Left lung (tissue), 10 donors: ENCODE data around the gene AP2A2. TPM values are rescaled to one million over a fixed set of nuclear protein-coding genes. Genes with fewer than 3 reads are reported as not detected.

Experiments
- ATAC-seq: fragments of 200-7000 bp; cut with Tn5 transposase; one replicate; pipeline ENCODE4 v1.9.1; 2020; ENCODE audit warnings: moderate library complexity
- DNase-seq, 4 donors: peaks; one replicate each; pipeline ENCODE4 v3.0.0-alpha.2; 2013 to 2020
- H3K27ac ChIP-seq, 2 donors: fragments of 200-600 bp; sonication (generic) in 1 of 2; one replicate each; pipeline versions ENCODE4 v1.5.0 to v1.8.0; 2020 to 2021
- H3K27me3 ChIP-seq, 2 donors: fragments of 200-600 bp; sonication (generic) in 1 of 2; one replicate each; pipeline versions ENCODE4 v1.5.0 to v1.8.0; 2020 to 2021
- H3K36me3 ChIP-seq, 2 donors: fragments of 200-600 bp; sonication (generic) in 1 of 2; one replicate each; pipeline versions ENCODE4 v1.5.0 to v1.8.0; 2020 to 2021
- H3K4me1 ChIP-seq, 2 donors: fragments of 200-600 bp; one replicate each; pipeline ENCODE4 v1.8.0; 2021
- H3K4me3 ChIP-seq, 2 donors: fragments of 200-600 bp; sonication (generic) in 1 of 2; one replicate each; pipeline versions ENCODE4 v1.5.0 to v1.8.0; 2020 to 2021; ENCODE audit warnings: mild to moderate bottlenecking in 1 of 2
- H3K9me3 ChIP-seq, 2 donors: fragments of 200-600 bp; sonication (generic) in 1 of 2; one replicate each; pipeline versions ENCODE4 v1.5.0 to v1.8.0; 2020 to 2021
- intact Hi-C, 2 donors: fragments of 100-400 bp; cut with DNase I; formaldehyde crosslinking; loops; one replicate each; pipeline versions ENCODE4 v1.11.2 to v1.14.2; 2022
- polyA plus RNA-seq, 6 donors: library from polyadenylated mRNA; unstranded; fragments of 120-200 nt; gene quantifications; one replicate each; pipeline ENCODE4 v1.2.1, GENCODE V29; 2013; ENCODE audit not compliant: insufficient read length in 6 of 6
- total RNA-seq, 2 donors: library from RNA; stranded (reverse); fragmentation: NEBNext Ultra II Directional; extraction: Animal tissue kit (Norgen Biotek cat#: 25700); gene quantifications; one replicate each; pipeline ENCODE4 v1.2.1, GENCODE V29; 2021
- TF ChIP-seq, protein P1 (sequence below), 2 donors: fragments of 200-600 bp; sonication (generic) in 1 of 2; IDR thresholded peaks; one replicate each; pipeline versions ENCODE4 v1.5.0 to v1.8.0; 2021; ENCODE audit warnings: antibody characterized with exemption in 2 of 2
- donor health status: DM: no; HTN: yes; CAD: no.
- donor health status: DM: no; HTN: no; CAD: no.

Gene AP2A2
- total and polyA plus RNA-seq, 8 donors = 77.0 to 98.4 (median 83.0) TPM

- TF ChIP-seq, protein P1, sequence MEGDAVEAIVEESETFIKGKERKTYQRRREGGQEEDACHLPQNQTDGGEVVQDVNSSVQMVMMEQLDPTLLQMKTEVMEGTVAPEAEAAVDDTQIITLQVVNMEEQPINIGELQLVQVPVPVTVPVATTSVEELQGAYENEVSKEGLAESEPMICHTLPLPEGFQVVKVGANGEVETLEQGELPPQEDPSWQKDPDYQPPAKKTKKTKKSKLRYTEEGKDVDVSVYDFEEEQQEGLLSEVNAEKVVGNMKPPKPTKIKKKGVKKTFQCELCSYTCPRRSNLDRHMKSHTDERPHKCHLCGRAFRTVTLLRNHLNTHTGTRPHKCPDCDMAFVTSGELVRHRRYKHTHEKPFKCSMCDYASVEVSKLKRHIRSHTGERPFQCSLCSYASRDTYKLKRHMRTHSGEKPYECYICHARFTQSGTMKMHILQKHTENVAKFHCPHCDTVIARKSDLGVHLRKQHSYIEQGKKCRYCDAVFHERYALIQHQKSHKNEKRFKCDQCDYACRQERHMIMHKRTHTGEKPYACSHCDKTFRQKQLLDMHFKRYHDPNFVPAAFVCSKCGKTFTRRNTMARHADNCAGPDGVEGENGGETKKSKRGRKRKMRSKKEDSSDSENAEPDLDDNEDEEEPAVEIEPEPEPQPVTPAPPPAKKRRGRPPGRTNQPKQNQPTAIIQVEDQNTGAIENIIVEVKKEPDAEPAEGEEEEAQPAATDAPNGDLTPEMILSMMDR (IDR thresholded peaks at IDR 0.05) = no peak
- Histone ChIP-seq H3K9me3 (peaks cover 0 to 2% of the 10 kb centered on the region in 2 donors), H3K27ac (no peak overlapping the region), H3K4me3 (no peak overlapping the region), H3K27me3 (peaks cover 0 to 59% of the 10 kb centered on the region in 2 donors), H3K36me3 (no peaks in the 10 kb centered on the region), H3K4me1 (peaks cover 0 to 22% of the 10 kb centered on the region in 2 donors)
- DNase-seq (peak in 1 of 4 donors; percentile 36), ATAC-seq (no peak)
- intact Hi-C loops = no loop called here
Observed at GRCh38 chr11:1047595-1048156, 122.0 kb downstream of the AP2A2 start.

GRCh38 chr11:1048375-1049070 is 122.9 kb downstream of the AP2A2 start:
- H3K27me3 ChIP-seq = peaks cover 0 to 59% of the 10 kb centered on the region in 2 donors
- peaks cover 0 to 22% of the 10 kb centered on the region in 2 donors for H3K4me1 ChIP-seq
- H3K36me3 ChIP-seq = no peaks in the 10 kb centered on the region
- no peak for ATAC-seq
- H3K9me3 ChIP-seq = peaks cover 0 to 2% of the 10 kb centered on the region in 2 donors
- H3K27ac ChIP-seq = no peak overlapping the region
- intact Hi-C loops = no loop called here
- no peak for DNase-seq
- no peak overlapping the region for H3K4me3 ChIP-seq
- TF ChIP-seq, protein P1 (IDR thresholded peaks at IDR 0.05) = no peak

GRCh38 chr11:1049071-1049405 is 123.4 kb downstream of the AP2A2 start:
- peaks cover 0 to 22% of the 10 kb centered on the region in 2 donors for H3K4me1 ChIP-seq
- H3K36me3 ChIP-seq = no peaks in the 10 kb centered on the region
- H3K27ac ChIP-seq = no peak overlapping the region
- DNase-seq = peak in 1 of 4 donors; percentile 50
- intact Hi-C loops = no loop called here
- H3K9me3 ChIP-seq = peaks cover 0 to 2% of the 10 kb centered on the region in 2 donors
- TF ChIP-seq, protein P1 (IDR thresholded peaks at IDR 0.05) = no peak
- H3K27me3 ChIP-seq = peaks cover 0 to 61% of the 10 kb centered on the region in 2 donors
- ATAC-seq = no peak
- H3K4me3 ChIP-seq = no peak overlapping the region

DNA sequence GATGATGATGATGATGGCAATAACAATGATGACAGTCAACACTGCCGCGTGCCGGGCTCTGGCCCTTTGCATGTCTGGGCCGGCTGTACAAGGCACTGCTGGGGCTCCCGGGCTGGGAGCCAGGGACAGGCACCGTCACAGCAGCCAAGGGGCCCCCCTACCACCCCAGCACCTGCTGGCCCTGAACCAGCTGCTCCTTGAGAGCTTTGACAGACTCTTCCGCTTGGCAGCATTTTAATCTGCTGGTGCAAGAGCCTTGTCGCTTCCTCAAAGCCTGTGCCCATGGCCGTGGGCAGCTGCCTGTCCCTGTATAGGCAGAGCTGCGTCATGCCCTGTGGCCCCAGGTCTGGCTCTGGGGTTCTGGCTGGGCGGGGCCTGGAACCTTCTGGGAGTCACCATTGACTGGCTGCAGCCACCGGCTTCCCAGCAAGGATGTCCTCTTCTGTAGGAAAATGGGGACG is 123.8 kb downstream of the AP2A2 start:
- peaks cover 0 to 2% of the 10 kb centered on the region in 2 donors for H3K9me3 ChIP-seq
- no peak overlapping the region for H3K27ac ChIP-seq
- DNase-seq (peak in 3 of 4 donors; percentile 34 to 83 (median 56)), ATAC-seq (no peak)
- H3K27me3 ChIP-seq = peaks cover 0 to 66% of the 10 kb centered on the region in 2 donors
- H3K4me1 ChIP-seq = peaks cover 4 to 22% of the 10 kb centered on the region in 2 donors
- no peaks in the 10 kb centered on the region for H3K36me3 ChIP-seq
- TF ChIP-seq, protein P1 (IDR thresholded peaks at IDR 0.05) = no peak
- intact Hi-C loops = no loop called here
- H3K4me3 ChIP-seq = no peak overlapping the region

- peak in 2 of 4 donors; percentile 29 to 75 for DNase-seq
- no peak for ATAC-seq
- peaks cover 0 to under 1% of the 10 kb centered on the region in 2 donors for H3K9me3 ChIP-seq
- peaks cover 0 to 70% of the 10 kb centered on the region in 2 donors for H3K27me3 ChIP-seq
- H3K36me3 ChIP-seq = no peaks in the 10 kb centered on the region
- TF ChIP-seq, protein P1 (IDR thresholded peaks at IDR 0.05) = no peak
- H3K4me3 ChIP-seq = no peak overlapping the region
- intact Hi-C loops = no loop called here
- peaks cover 6 to 22% of the 10 kb centered on the region in 2 donors for H3K4me1 ChIP-seq
- no peak overlapping the region for H3K27ac ChIP-seq
Observed at GRCh38 chr11:1049911-1050580, 124.4 kb downstream of the AP2A2 start.
